NCI-H69 (cell line): Measurements from ENCODE around the gene RALGAPA2.

Experiments used
- DNase-seq: peaks from one replicate; lab custom pipeline; 2025; lab: John Stamatoyannopoulos, UW

Gene RALGAPA2

GRCh38 chr20:20465252-20465651, 247.2 kb downstream of the RALGAPA2 start:
- peak; percentile 89 for DNase-seq

GRCh38 chr20:20463933-20464374, 248.5 kb downstream of the RALGAPA2 start:
- peak; percentile 98 for DNase-seq

- peak; percentile 88 for DNase-seq
Measured at GRCh38 chr20:20462185-20462584, 250.3 kb downstream of the RALGAPA2 start.

GRCh38 chr20:20461551-20461950, 250.9 kb downstream of the RALGAPA2 start:
- DNase-seq = peak; percentile 97

GRCh38 chr20:20459726-20460125, 252.7 kb downstream of the RALGAPA2 start:
- no peak for DNase-seq

- DNase-seq = peak; percentile 92
Measured at GRCh38 chr20:20457392-20458126, 254.9 kb downstream of the RALGAPA2 start.

GRCh38 chr20:20456741-20457140, 255.7 kb downstream of the RALGAPA2 start:
- peak; percentile 74 for DNase-seq

GRCh38 chr20:20455926-20456325, 256.5 kb downstream of the RALGAPA2 start:
- peak; percentile 81 for DNase-seq

- peak; percentile 56 for DNase-seq
Measured at GRCh38 chr20:20454850-20455627, 257.4 kb downstream of the RALGAPA2 start.

- DNase-seq = peak; percentile 60
Measured at GRCh38 chr20:20454367-20454766, 258.1 kb downstream of the RALGAPA2 start.

GRCh38 chr20:20452254-20452676, 260.2 kb downstream of the RALGAPA2 start:
- peak; percentile 99 for DNase-seq

GRCh38 chr20:20450521-20450920, 261.9 kb downstream of the RALGAPA2 start:
- peak; percentile 99 for DNase-seq

- peak; percentile 99 for DNase-seq
Measured at GRCh38 chr20:20448881-20449280, 263.6 kb downstream of the RALGAPA2 start.

- peak; percentile 77 for DNase-seq
Measured at GRCh38 chr20:20447196-20447595, 265.2 kb downstream of the RALGAPA2 start.

- DNase-seq = peak; percentile 63
Measured at GRCh38 chr20:20446425-20447015, 265.9 kb downstream of the RALGAPA2 start.

- DNase-seq = no peak
Measured at GRCh38 chr20:20446001-20446400, 266.4 kb downstream of the RALGAPA2 start.

- peak; percentile 41 for DNase-seq
Measured at GRCh38 chr20:20443504-20443903, 268.9 kb downstream of the RALGAPA2 start.

- DNase-seq = peak; percentile 24
Measured at GRCh38 chr20:20442466-20442865, 270.0 kb downstream of the RALGAPA2 start.

GRCh38 chr20:20440886-20441658, 271.4 kb downstream of the RALGAPA2 start:
- DNase-seq = peak; percentile 90

- peak; percentile 99 for DNase-seq
Measured at GRCh38 chr20:20440481-20440880, 272.0 kb downstream of the RALGAPA2 start.

- DNase-seq = peak; percentile 95
Measured at GRCh38 chr20:20439602-20440190, 272.7 kb downstream of the RALGAPA2 start.
